HuH-7.5 (cell line): Measurements from ENCODE around the gene SLCO3A1.
"Not testable (repeated sequence)": the region's sequence is repeated elsewhere in the genome, so short reads cannot be mapped to it uniquely, and the experiment has no call there.

ENCODE experiments used
- DNase-seq: peaks from one replicate; pipeline ENCODE4 v3.0.0; 2011; ENCODE audit warnings: low spot score

SLCO3A1 gene

DNA sequence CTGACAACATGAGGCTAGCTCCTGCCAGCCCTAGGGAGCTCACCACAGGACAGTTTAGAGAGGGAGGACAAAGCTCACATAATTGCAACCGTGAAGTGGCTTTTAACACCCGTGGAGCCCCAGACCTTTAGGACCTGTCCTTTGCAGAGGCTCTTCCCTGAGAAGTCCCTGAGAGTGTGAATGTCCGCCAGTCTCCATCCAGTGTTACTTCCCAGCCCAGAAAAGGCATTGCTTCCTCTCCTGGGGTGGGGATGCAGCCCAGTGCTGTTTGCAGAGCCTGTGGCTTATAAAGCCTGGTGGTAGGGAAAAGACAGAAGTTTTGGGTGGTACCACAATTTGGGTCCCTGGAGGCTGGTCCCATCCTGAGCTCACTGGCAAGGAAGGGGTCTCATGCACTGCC lies 182.0 kb downstream of the SLCO3A1 start:
- DNase-seq: no peak

DNA sequence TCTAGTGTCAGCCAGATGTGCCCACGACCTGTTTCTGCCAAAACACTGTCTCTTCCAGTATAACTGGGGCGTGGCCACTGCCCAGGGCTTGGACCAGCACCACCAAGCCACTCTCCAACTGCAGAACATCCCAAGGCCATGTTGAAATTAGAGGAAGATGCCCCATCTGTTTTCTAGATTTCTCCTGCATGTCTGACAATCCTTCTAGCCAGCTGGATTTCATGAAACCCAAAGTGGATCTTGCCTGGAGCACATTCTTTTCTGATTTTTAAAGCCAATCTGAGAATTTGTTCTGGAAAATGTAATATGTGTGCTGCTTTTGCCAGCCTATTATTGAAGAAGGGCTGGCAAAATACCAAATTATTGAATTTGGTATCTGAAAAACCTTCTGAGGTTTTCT lies 182.5 kb downstream of the SLCO3A1 start:
- no peak for DNase-seq

DNA sequence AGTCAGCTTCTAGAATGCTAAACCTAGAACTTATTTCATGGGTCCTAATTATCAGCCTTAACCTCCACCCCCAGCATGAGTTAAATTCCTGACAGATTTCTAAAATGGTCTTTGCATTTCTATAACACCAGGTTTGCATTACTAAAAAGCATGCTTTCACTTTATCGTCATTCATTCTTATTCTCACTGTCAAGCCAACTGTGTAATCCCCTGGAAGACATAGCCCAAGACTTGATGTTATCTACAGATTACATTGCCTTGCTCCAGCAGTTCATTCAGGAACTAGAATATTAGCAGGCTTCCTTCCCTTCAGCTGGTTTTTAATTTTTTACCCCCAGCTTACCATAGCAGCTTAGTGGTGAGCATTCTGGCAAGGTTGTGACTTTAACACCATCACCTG lies 184.0 kb downstream of the SLCO3A1 start:
- no peak for DNase-seq

GRCh38 chr15:92040350-92040749 lies 186.8 kb downstream of the SLCO3A1 start:
- DNase-seq: no peak

DNA sequence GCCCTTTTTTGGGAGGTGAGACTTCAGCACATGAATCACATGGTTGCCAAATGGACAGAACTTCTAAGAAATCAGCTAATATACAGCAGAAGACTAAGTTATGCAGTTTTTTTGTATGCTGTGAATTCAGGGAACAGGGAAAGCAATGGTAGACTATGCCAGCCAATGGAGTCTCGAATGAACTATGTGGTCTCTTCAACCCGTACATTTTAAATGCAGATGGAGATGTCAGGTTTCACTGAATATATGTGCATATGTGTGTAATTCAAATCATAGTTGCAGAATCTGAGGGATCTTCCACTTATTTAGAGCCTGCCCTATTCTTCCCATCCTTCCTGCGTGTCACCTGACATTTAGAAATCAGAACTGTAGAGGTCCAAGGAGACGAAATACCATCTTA lies 187.9 kb downstream of the SLCO3A1 start:
- no peak for DNase-seq

GRCh38 chr15:92043283-92043682 lies 189.8 kb downstream of the SLCO3A1 start:
- DNase-seq: no peak

DNA sequence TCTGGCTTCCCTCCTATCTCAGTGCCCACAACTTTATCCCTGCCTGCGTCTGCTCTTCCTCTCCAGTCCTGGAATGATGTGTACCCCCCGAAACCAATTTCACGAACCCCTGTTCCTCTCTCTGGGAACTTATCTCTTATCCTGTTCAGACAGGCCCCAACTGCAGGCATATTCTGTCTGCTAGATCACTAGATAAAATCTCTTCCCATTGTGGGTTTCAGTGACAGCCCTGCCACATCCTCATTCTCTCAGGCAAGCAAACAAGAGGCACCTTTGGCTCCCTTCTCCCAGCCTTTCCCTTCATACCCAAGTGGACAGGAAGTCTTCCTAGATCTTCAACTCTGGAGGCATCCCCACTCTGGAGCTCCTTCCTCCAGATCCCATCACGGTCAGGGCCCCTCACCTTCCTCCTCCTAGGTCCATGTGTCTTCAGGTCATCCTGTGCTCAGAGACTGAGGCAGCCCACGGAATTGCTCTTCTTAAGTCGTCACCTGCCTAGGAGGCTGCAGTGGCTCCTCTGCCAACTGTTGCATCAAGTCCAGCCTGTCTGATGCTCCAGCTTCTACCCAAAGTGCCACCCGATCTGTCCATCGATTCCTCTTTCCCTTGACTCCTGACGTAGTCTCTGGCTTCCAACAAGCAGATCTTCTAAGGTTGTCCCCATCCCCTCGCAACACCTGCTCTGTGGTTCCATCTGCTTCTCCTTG lies 190.8 kb downstream of the SLCO3A1 start:
- no peak for DNase-seq

- DNase-seq: no peak
These were observed 194.4 kb downstream of the SLCO3A1 start for GRCh38 chr15:92047900-92048299.

GRCh38 chr15:92048739-92049138 lies 195.2 kb downstream of the SLCO3A1 start:
- no peak for DNase-seq

GRCh38 chr15:92049290-92049989 lies 195.9 kb downstream of the SLCO3A1 start:
- no peak for DNase-seq

- no peak for DNase-seq
These were observed 196.9 kb downstream of the SLCO3A1 start for GRCh38 chr15:92050220-92050898.

DNA sequence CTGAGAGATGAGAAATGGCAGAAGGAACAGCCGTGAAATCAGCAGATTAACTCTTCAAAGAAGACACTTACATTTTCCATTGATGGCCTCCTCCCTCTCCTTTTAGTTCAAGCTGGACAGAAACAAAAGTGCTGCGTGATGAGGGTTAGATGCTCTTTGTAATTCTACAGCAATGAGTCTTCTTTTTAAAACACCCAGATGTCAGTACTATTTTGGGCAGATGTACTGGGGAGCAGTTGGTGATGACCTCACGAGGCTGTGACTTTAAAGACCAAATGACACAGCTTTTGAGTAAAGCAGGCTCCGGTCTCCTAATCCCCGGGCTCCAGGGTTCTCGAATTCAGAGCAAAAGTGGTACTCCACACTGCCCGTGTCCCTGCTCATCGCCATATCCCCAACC lies 198.2 kb downstream of the SLCO3A1 start:
- no peak for DNase-seq

GRCh38 chr15:92053753-92054316 lies 200.3 kb downstream of the SLCO3A1 start:
- DNase-seq: no peak

- no peak for DNase-seq
These were observed 203.4 kb downstream of the SLCO3A1 start for GRCh38 chr15:92056875-92057274.

GRCh38 chr15:92059036-92059970 lies 205.8 kb downstream of the SLCO3A1 start:
- DNase-seq: no peak

DNA sequence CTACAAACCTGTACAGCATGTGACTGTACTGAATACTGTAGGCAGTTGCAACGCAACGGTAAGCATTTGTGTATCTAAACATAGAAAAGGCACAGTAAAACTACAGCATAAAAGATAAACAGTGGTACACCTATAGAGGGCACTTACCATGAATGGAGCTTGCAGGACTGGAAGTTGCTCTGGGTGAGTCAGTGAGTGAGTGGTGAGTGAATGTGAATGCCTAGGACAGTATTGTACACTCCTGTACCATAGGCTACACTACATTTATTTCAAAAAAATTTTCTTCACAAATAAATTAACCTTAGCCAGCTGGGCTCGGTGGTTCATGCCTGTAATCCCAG lies 206.4 kb downstream of the SLCO3A1 start:
- DNase-seq: not testable (repeated sequence)

DNA sequence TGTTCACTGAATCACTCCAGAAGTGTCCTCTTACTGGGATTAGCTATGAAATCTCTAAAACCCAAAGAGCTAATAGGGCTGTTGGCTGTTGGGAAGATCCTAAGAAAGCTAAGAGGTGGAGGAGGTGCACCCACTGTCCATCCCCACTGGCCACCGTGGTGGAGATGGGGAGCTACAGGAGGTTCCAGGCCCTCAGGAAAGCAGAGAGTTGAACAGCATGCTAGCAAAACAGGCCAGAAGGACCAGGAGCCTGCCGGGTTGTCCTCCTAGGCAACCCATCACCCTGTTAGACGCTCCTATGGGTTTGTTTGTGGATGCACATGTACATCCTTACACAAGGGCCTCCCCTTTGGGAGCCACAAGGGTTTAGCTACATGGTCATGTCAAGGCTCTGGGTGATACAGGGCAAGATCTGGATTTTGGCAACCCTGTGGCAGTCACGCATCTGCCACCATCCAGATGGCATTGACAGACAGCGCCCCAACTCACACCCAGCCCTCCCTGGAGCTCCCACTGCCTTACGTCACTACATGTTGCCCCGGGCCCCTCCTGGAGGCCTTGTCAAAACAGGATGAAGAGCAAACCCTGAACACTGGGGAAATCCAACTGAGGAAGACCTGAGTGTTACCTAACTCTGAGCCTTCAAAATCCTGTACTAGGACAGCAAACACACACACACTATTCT lies 208.1 kb downstream of the SLCO3A1 start:
- DNase-seq: no peak

GRCh38 chr15:92062505-92062904 lies 209.0 kb downstream of the SLCO3A1 start:
- no peak for DNase-seq

- DNase-seq: no peak
These were observed 214.6 kb downstream of the SLCO3A1 start for GRCh38 chr15:92068121-92068520.

GRCh38 chr15:92069308-92070250 lies 216.1 kb downstream of the SLCO3A1 start:
- DNase-seq: no peak
